BE2C (cell line): Measurements from ENCODE around the gene PPFIBP2.
A peak's percentile ranks its signal among the peaks of the same experiment; 100 is the strongest.

Source experiments
- DNase-seq: peaks from one replicate; pipeline ENCODE4 v3.0.0-alpha.2; 2020
- H3K27me3 ChIP-seq: fragments of 250-450 bp; sonication (Bioruptor Pico); 2 replicates; pipeline ENCODE4 v1.5.1; 2020; ENCODE audit warnings: mild to moderate bottlenecking
- H3K36me3 ChIP-seq: fragments of 250-450 bp; sonication (Bioruptor Pico); 2 replicates; pipeline ENCODE4 v1.5.1; 2020; ENCODE audit warnings: mild to moderate bottlenecking
- H3K4me1 ChIP-seq: fragments of 250-450 bp; sonication (Bioruptor Pico); 2 replicates; pipeline ENCODE4 v1.5.1; 2020
- H3K4me3 ChIP-seq: 2 replicates; pipeline ENCODE4 v1.5.1; 2011; ENCODE audit warnings: low read depth, low read length
- H3K9me3 ChIP-seq: fragments of 250-450 bp; sonication (Bioruptor Pico); 2 replicates; pipeline ENCODE4 v1.5.1; 2020
- TF ChIP-seq, protein P1 (sequence below): IDR thresholded peaks from 2 replicates; pipeline ENCODE4 v1.5.1; 2012; ENCODE audit warnings: mild to moderate bottlenecking, low read depth, low read length

Gene PPFIBP2

DNA sequence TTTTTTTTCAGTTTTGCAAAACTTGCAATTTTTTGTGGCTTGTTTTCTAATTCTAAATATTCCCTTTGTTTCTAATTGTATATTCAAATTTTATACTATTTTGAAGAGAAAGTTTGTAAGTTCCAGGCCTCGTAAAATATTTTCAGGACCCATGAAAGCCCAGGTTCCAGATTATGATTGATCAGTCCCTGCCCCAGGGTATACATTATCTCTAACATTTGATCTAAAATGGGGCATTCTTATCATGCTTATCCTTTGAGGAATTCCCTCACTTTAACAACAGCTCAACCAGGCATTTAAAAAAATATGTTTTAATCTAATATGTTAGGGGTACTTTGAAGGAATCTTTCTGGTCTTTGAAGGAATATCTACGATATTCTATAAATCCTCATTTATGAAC, 133.1 kb downstream of the PPFIBP2 start:
- no peak for DNase-seq
- Histone ChIP-seq H3K36me3 (no peaks in the 10 kb centered on the region), H3K27me3 (no peaks in the 10 kb centered on the region), H3K4me3 (no peak overlapping the region), H3K9me3 (no peaks in the 10 kb centered on the region), H3K4me1 (no peaks in the 10 kb centered on the region)
- TF ChIP-seq, protein P1, sequence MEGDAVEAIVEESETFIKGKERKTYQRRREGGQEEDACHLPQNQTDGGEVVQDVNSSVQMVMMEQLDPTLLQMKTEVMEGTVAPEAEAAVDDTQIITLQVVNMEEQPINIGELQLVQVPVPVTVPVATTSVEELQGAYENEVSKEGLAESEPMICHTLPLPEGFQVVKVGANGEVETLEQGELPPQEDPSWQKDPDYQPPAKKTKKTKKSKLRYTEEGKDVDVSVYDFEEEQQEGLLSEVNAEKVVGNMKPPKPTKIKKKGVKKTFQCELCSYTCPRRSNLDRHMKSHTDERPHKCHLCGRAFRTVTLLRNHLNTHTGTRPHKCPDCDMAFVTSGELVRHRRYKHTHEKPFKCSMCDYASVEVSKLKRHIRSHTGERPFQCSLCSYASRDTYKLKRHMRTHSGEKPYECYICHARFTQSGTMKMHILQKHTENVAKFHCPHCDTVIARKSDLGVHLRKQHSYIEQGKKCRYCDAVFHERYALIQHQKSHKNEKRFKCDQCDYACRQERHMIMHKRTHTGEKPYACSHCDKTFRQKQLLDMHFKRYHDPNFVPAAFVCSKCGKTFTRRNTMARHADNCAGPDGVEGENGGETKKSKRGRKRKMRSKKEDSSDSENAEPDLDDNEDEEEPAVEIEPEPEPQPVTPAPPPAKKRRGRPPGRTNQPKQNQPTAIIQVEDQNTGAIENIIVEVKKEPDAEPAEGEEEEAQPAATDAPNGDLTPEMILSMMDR, result no peak

DNA sequence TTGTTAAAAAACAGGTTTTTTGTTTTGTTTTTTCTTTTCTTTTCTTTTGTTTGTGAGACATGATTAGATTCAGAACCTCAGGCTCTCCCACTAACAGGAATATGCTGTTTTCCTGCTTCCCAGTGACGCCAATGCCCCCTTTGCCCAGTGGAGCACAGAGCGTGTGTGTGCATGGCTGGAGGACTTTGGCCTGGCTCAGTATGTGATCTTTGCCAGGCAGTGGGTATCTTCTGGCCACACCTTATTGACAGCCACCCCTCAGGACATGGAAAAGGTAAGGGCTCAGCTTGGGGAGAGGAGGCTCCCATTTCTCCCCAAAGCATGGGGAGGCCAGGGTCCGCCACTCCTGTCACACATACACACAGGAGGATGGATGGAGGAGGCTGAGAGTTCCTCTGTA, 134.5 kb downstream of the PPFIBP2 start:
- Histone ChIP-seq H3K9me3 (no peaks in the 10 kb centered on the region), H3K4me3 (no peak overlapping the region), H3K4me1 (no peaks in the 10 kb centered on the region), H3K27me3 (no peaks in the 10 kb centered on the region), H3K36me3 (no peaks in the 10 kb centered on the region)
- DNase-seq, result no peak
- TF ChIP-seq, protein P1, result no peak

DNA sequence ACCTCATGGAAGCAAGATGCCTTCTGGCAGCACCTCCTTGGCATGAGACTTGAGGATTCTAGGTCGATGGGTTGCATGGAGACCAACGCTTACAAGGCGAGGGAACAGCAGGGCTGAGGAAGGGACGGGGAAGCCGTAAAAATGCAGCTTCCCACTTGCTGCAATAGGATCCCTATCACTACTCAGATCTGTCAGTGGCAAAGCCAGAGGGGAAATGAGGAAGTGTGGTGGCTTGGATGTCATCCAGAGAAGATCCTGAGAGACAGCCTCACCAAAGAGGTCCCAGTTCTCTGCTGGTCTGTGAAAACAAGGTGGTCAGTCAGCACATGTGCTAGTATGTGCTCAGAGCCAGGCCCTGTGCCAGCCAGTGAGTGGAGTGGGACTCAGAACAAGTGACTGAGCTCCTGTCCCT, 137.3 kb downstream of the PPFIBP2 start:
- peak; percentile 18 for DNase-seq
- H3K4me3 ChIP-seq, result no peak overlapping the region
- H3K4me1 ChIP-seq, result peaks cover 6% of the 10 kb centered on the region; the same call in 1 of the 2 replicates
- H3K27me3 ChIP-seq, result no peaks in the 10 kb centered on the region
- H3K9me3 ChIP-seq, result no peaks in the 10 kb centered on the region
- no peaks in the 10 kb centered on the region for H3K36me3 ChIP-seq
- TF ChIP-seq, protein P1, result no peak

DNA sequence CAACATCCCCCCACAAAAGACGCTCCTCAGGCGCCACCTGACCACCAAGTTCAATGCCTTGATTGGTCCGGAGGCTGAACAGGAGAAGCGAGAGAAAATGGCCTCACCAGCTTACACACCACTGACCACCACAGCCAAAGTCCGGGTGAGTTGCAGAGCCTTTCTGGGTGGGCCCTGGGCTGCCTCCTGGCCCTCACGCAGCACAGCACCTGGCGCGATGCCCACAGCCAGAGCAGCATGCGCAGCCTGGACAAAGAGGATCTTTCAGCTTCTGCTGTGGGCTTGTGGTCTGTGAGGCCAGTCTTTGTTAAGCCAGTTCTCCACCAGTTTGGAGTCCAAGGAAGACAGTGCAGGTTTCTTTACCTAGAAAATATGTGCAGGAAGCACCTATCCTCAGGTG, 137.9 kb downstream of the PPFIBP2 start:
- H3K36me3 ChIP-seq, result no peaks in the 10 kb centered on the region
- H3K4me3 ChIP-seq, result no peak overlapping the region
- no peaks in the 10 kb centered on the region for H3K9me3 ChIP-seq
- H3K27me3 ChIP-seq, result no peaks in the 10 kb centered on the region
- peaks cover 6% of the 10 kb centered on the region; the same call in 1 of the 2 replicates for H3K4me1 ChIP-seq
- TF ChIP-seq, protein P1, result no peak
- DNase-seq, result peak; percentile 20

DNA sequence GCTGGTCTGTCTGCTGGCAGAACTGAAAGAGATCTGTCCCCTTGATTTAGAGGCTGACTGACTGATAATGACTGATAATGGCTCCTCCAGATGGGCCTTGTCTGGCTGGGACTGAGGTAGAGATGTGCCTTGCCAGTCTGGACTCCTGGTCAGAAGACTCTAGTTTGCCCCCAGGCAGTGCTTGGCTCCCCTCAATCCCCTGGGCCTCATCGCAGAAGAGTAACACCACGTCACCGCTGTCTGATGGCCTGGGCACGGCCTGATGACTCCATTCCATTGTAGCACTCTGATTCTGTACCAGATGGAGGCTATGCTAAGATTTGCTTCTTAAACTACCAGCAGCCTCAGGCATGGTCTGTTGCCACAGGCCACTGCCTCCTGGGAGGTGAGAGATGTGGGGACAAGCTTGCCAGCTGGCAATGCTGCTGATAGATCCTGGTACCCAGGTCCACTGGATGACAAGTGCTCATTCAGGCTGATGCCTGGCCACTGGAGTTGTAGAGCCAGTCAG, 140.5 kb downstream of the PPFIBP2 start:
- H3K36me3 ChIP-seq, result no peaks in the 10 kb centered on the region
- peaks cover 6% of the 10 kb centered on the region; the same call in 1 of the 2 replicates for H3K4me1 ChIP-seq
- H3K27me3 ChIP-seq, result no peaks in the 10 kb centered on the region
- H3K4me3 ChIP-seq, result no peak overlapping the region
- H3K9me3 ChIP-seq, result no peaks in the 10 kb centered on the region
- DNase-seq, result peak; percentile 61
- TF ChIP-seq, protein P1, result no peak

DNA sequence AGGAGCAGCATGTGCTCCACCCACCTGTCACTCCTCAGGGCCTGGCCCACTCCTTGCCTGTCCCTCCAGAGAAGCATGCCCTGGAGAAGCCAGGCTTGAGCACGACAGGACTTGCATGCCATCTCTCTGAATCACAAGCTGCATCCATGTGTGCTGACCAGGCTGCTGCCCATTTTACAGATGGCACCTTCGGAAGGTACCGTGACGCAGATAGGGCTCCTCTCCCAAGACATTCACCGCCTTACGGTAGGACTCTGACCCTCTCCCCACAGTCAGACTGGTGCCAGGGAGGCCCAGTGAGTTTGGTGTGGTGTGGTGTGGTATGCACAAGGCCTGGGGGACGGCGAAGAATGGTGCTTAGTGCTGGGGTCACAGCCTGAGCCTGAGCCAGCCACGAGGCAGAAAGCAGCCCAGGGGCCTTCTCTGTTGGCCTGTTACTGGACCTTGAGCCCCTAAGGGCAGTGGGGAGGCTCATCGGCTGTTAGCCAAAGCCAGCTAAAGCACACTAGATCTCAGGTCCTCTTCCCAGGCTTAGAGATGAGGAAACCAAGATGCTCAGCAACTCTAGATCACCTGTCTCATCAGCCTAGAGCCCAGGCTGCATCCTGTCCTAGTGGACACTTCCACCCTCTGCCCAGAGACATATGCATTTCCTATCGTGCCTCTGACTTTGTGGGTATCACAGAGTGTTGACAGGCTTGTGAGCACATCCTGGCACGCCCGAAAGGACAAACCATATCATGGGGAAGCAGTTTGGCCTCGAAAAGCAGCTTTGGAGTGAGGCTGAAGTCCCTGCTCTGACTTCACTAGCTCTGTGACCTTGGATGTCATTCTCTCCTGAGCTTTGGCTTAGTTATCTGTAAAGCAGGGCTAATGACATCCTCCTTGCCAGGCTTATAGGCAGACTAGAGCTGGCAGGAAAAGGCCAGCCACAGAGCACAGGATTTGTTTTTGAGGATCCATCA, 141.7 kb downstream of the PPFIBP2 start:
- TF ChIP-seq, protein P1, result no peak
- Histone ChIP-seq H3K27me3 (no peaks in the 10 kb centered on the region), H3K4me1 (peaks cover 6% of the 10 kb centered on the region; the same call in 1 of the 2 replicates), H3K4me3 (no peak overlapping the region), H3K36me3 (no peaks in the 10 kb centered on the region), H3K9me3 (no peaks in the 10 kb centered on the region)
- DNase-seq, result no peak
